Melanocyte of skin (primary cell): Measurements from ENCODE around the gene LY6G6F. TPM values are rescaled to one million over a fixed set of nuclear protein-coding genes. Genes with fewer than 3 reads are reported as not detected.

Experiments used
- total RNA-seq, 2 donors: library from RNA; depleted of rRNA; stranded (reverse); fragments of >200 nt; gene quantifications; 2 replicates each; pipeline ENCODE4 v1.2.3, GENCODE V29; 2012

LY6G6F gene, protein sequence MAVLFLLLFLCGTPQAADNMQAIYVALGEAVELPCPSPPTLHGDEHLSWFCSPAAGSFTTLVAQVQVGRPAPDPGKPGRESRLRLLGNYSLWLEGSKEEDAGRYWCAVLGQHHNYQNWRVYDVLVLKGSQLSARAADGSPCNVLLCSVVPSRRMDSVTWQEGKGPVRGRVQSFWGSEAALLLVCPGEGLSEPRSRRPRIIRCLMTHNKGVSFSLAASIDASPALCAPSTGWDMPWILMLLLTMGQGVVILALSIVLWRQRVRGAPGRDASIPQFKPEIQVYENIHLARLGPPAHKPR
- total RNA-seq = not detected

GRCh38 chr6:31706599-31706998 lies at the start of gene LY6G6F:
LY6G6F (plus strand) TSS chr6:31706866; CDS start chr6:31706907, 41 bp downstream.

GRCh38 chr6:31660381-31661261 lies 46.0 kb upstream of the LY6G6F start, which contains the start of gene C6orf47:
C6orf47 (minus strand) TSS chr6:31660778; CDS start chr6:31659947, 831 bp downstream.

GRCh38 chr6:31664790-31665500 lies 41.7 kb upstream of the LY6G6F start, which contains the start of gene GPANK1:
GPANK1 (minus strand) TSS chr6:31664997; CDS start chr6:31664478, 519 bp downstream.

GRCh38 chr6:31665501-31666336 lies 40.9 kb upstream of the LY6G6F start, which contains the start of gene CSNK2B:
CSNK2B (plus strand) TSS chr6:31666080; CDS start chr6:31666832, 752 bp downstream.

DNA sequence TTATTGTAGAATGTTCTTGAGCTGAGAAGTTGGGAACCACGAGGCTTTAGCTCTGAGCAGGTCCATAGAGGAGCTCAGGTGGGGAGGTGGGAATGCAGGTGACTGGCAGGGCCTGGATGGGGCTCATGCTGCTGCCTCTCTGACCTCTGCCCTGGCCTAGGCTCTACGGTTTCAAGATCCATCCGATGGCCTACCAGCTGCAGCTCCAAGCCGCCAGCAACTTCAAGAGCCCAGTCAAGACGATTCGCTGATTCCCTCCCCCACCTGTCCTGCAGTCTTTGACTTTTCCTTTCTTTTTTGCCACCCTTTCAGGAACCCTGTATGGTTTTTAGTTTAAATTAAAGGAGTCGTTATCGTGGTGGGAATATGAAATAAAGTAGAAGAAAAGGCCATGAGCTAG lies 37.0 kb upstream of the LY6G6F start, which contains the start of gene LY6G5B:
LY6G5B (plus strand) TSS at position 301 of the 400 bp plus-strand sequence. CDS start 975 bp downstream, outside the sequence.

GRCh38 chr6:31680226-31681134 lies 26.2 kb upstream of the LY6G6F start, which contains the start of gene LY6G5C:
LY6G5C (minus strand) TSS chr6:31681067; CDS start chr6:31680373, 694 bp downstream.

GRCh38 chr6:31702819-31703716 lies 3.6 kb upstream of the LY6G6F start, which contains the start of gene ABHD16A:
ABHD16A (minus strand) TSS chr6:31703324; CDS start chr6:31703281, 43 bp downstream.

DNA sequence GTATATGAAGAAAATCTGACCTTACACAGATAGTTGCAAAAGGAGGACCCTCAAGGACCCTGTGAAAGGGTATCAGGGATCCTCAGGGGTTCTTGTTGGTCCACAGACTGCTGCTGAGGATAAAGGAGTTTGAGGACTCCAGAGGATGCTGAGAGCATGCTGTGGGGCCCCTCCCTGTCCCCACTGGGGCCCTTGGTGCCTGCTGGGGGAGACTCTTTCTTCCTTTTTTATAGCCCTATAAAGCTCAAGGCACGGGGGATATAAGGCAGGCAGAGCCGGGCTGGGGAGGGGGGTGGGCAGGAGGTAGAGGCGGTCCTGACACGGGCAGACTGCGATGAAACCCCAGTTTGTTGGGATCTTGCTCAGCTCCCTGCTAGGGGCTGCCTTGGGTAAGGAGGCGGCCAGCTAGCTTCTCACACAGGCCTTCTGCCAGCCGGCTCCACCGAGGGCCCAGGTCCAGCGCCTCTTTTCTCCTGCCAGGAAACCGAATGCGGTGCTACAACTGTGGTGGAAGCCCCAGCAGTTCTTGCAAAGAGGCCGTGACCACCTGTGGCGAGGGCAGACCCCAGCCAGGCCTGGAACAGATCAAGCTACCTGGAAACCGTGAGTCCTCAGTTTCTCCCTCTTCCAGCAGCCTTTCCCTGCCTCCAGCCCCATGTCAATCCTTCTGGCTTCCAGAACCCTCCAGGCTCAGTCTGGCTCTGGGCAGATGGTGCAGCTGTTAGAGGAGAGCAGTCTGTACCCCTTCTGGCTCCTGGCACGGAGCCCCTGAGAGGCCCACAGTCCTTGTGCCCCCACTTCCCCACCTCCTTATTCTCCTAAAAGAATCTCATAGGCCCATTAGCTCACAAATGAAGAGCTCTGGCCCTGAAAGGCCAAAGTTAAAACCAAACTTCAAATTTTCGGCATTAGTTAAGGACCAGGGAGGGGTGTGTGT lies 8.6 kb downstream of the LY6G6F start, which contains the start of gene LY6G6D:
LY6G6D (plus strand) TSS at position 327 of the 937 bp plus-strand sequence; CDS start at position 335, 8 bp downstream.

GRCh38 chr6:31721351-31722020 lies 14.8 kb downstream of the LY6G6F start, which contains the start of gene LY6G6C:
LY6G6C (minus strand) TSS chr6:31721746; CDS start chr6:31721679, 67 bp downstream.

GRCh38 chr6:31723245-31723979 lies 16.7 kb downstream of the LY6G6F start, which contains the start of gene MPIG6B:
MPIG6B (plus strand) TSS chr6:31723373; CDS start chr6:31723384, 11 bp downstream.

GRCh38 chr6:31728767-31729514 lies 22.3 kb downstream of the LY6G6F start, which contains the start of gene DDAH2:
DDAH2 (minus strand) TSS chr6:31729299; CDS start chr6:31729161, 138 bp downstream.

GRCh38 chr6:31736021-31736767 lies 29.5 kb downstream of the LY6G6F start, which contains the start of gene CLIC1:
CLIC1 (minus strand) TSS chr6:31736530; CDS start chr6:31736300, 230 bp downstream.

DNA sequence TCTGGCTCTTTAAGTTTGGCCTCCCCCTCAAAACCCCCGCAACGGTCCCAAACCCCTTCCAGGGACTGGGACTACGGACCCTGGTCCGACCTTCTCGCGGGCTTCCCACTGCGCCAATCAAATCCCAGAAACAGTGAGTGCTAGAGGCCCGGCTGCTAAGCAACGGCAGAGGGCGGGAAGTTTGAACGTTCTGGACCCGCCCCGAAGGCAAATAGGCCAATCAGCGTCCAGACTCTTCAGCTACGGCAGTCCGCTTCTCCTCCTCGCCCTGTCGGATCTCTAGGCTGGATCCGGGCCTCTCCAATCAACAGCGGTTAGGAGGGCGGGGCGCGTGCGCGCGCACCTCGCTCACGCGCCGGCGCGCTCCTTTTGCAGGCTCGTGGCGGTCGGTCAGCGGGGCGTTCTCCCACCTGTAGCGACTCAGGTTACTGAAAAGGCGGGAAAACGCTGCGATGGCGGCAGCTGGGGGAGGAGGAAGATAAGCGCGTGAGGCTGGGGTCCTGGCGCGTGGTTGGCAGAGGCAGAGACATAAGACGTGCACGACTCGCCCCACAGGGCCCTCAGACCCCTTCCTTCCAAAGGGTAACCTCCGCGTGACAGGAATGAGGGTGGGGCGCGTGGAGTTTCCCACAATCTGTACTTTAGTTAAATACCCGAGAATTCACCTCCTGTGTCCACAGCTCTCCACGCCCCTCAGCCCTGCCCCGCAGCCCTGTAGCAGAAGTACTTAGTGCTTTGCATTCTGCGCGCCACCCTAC lies 33.2 kb downstream of the LY6G6F start, which contains the start of gene MSH5:
MSH5 (plus strand) TSS at position 367 of the 758 bp plus-strand sequence. CDS start 462 bp downstream, outside the sequence.

